Stimulated activated naive CD4-positive, alpha-beta T cell (primary cell): ENCODE data around the gene HNRNPLL.
"Not testable (repeated sequence)": the region's sequence is repeated elsewhere in the genome, so short reads cannot be mapped to it uniquely, and the experiment has no call there.

Source experiments
- DNase-seq, 6 experiments: peaks; one replicate each; lab custom pipeline; 2025; lab: John Stamatoyannopoulos, UW

The HNRNPLL gene

DNA sequence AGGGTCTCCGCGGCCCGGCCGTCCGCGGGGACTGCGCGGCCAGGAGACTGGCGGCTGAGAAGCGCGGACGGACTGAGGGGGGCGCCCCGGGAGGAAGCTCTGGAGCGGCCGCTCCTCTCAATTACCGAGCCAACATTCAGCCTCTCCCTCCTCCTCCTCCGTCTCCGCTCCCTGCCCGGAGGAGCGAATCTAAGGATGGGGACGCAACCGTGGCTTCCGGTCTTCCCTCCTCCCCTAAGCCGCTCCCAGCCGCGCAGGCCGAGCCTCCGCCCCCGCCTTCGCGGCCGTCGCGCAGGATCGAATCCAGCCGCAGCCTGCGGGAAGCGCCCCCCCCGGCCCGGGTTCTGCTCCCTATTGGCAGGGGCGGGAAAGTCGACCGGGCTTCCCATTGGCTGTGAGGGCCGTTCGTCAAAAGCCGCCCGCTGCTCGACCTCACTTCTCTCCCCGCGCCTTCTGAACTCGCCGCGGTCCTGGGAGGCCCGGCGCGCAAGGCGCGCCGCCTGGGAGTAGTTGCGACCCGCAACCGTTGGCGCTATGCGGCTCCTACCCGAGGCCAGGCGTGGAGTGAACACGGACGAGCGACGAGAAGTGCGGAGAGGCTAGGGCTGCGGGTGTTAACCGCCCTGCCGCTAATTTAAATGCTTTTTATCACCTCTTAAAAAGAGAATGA, at the start of gene HNRNPLL:
TSS of gene HNRNPLL (minus strand) at position 197 of the 670 bp plus-strand sequence. CDS start 302 bp downstream, outside the sequence.
- peak; percentile 84 to 94 (median 90) for DNase-seq

- DNase-seq: no peak
Measured at GRCh38 chr2:38650717-38651116, 48.0 kb upstream of the HNRNPLL start.

DNA sequence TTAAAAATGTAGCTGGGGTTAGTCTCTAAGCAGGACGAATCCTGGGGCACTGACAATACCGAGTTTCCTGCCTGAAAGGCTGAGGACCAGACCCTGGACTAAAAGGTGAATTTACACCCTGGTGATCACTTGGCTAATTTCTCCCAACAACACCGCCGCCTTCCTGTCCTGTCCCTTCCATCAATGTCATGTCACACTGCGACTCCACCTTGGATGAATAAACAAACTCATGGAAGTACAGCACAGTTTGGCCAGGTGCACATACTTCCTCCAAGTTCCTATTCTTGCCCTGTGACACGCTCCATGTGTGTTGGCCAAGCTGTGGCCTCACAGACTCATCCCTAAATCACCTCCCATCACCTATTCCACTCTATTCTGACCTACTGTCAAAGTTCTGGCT, 47.3 kb upstream of the HNRNPLL start:
- DNase-seq: no peak

GRCh38 chr2:38649176-38649728, 46.5 kb upstream of the HNRNPLL start:
- no peak for DNase-seq

GRCh38 chr2:38648107-38648761, 45.5 kb upstream of the HNRNPLL start:
- no peak for DNase-seq

GRCh38 chr2:38643683-38644511, 41.2 kb upstream of the HNRNPLL start:
- DNase-seq: peak in 3 of 6 experiments; percentile 30 to 53 (median 46)

- DNase-seq: no peak
Measured at GRCh38 chr2:38643021-38643671, 40.4 kb upstream of the HNRNPLL start.

DNA sequence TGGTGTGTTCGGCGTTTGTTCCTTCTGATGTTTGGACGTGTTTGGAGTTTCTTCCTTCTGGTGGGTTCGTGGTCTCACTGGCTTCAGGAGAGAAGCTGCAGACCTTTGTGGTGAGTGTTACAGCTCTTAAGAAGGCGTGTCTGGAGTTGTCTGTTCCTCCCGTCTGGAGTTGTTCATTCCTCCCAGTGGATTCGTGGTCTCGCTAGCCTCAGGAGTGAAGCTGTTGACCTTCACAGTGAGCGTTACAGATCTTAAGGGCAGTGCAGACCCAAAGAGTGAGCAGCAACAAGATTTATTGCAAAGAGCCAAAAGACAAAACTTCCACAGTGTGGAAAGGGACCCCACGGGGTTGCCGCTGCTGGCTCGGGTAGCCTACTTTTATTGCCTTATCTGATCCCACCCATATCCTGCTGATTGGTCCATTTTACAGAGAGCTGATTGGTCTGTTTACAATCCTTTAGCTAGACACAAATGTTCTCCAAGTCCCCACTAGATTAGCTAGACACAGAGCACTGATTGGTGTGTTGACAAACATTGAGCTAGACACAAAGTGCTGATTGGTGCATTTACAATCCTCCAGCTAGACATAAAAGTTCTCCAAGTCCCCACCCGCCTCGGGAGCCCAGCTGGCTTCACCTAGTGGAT, 39.8 kb upstream of the HNRNPLL start:
- DNase-seq: not testable (repeated sequence)

DNA sequence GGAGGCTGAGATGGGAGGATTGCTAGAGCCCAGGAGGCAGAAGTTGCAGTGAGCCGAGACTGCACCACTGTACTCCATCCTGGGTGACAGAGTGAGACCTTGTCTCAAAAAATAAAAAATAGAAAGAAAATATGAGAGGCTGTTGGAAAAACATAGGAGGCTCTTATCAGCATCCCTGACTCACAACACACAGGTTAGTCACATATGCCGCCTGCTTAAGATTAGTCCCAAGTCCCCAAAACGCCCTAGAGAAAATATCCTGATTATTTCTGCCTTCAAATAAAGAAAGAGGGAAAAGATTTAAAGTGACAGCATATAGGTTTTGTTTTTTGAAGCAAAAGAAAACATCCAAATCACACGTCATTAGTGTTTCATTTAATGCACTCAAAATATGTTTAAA, 33.3 kb upstream of the HNRNPLL start:
- no peak for DNase-seq

DNA sequence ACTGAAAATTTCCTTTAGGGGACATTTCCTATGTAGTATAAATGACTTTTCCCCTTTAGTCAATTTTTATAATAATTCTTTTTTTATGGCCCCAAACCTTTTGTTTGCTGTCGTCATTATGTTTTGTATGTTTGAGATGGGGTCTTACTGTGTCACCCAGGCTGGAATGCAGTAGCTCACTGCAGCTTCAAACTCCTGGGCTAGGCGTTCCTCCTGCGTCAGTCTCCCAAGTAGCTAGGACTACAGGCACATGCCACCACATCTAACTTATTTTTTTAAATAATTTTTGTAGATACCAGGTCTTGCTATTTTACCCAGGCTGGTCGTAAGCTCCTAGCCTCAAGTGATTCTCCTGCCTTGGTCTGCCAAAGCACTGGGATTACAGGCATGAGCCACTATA, 32.4 kb upstream of the HNRNPLL start:
- no peak for DNase-seq

GRCh38 chr2:38634684-38635083, 32.0 kb upstream of the HNRNPLL start:
- DNase-seq: no peak

DNA sequence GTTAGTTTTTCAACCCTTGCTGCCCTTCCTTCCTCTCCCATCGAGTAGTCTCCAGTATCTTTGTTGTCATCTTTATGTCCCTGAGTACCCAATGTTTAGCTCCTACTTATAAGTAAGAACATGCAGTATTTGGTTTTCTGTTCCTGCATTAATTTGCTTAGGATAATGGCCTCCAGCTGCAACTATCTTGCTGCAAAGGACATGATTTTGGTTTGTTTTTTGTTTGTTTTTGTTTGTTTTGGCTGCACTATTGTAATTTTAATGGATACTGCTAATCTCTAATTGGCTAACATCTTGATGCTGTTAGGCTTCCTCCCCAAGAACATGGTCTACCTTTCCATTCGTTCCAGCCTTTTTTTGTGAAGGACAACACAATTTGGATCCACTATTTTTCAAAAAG, 31.2 kb upstream of the HNRNPLL start:
- DNase-seq: no peak

DNA sequence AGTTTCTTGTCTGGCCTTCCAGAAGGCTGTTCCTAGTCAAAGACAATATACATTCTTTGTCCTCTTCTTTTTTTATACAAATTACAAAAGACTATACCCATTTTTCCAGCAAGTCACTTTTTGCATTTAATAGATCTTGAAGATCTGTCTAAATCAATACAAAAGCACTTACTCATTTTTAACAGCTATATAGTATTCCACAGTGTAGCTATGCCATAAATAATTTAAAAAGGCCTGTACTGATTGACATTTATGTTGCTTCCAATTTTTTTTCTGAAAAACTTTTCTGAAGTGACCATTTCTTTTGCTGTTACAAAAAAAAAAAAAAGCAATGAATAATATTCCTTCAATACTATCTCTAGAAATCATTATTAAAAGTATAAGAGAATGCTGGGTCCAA, 30.3 kb upstream of the HNRNPLL start:
- no peak for DNase-seq

DNA sequence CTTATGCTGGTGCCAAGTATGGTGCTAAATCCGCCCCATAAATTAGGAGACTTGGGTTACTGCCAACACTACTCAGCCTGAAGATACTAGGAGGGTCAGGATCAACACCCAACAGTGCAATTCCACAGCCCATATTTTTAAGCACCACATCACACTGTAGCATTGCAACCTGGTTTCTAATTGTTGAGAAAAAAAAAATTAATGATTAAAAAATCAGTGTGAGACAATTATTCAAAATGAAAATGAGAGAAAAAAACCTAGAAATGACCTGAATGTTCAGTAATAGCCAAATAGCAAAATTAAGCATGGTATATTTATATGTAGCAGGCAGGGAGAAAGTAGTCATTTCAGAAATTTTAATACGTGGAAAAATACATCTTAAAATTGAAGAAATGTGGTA, 29.2 kb upstream of the HNRNPLL start:
- no peak for DNase-seq

DNA sequence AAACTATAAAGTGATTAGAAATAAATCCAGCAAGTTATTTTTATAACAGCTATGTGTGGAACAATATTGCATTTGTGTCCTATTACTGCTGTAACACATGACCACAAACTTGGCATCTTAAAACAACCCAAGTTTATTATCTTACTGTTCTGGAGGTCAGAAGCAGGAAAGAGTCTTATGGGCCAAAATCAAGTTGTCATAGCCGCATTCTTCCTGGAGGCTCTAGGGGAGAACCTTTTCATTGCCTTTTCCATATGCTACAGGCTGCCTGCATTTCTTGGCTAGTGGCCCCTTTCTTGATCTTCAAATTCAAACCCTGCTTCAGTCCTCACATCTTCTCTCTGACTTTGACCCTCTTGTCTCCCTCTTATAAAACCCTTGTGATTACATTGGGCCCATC, 27.0 kb upstream of the HNRNPLL start:
- no peak for DNase-seq

DNA sequence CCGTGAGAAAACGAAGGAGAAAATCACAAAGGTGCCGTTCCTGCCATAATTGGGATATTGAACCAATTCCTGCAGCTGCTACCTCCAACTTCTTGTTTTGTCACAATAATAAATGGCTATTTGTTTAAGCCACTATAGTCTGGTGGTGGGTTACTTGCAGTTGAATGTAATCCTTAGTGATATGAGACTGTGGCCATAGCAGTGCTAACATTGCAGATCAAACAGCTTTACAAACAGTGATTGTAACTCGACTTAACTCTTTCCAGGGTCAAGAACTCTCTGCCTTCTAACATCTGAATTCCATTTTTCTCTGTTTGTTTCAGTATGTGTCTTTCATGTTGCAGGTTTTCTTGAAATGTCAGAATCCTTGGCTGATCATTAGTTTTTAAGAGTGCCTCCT, 24.7 kb upstream of the HNRNPLL start:
- DNase-seq: no peak

- peak in 3 of 6 experiments; percentile 14 to 43 (median 41) for DNase-seq
Measured at GRCh38 chr2:38626326-38627035, 23.8 kb upstream of the HNRNPLL start.

DNA sequence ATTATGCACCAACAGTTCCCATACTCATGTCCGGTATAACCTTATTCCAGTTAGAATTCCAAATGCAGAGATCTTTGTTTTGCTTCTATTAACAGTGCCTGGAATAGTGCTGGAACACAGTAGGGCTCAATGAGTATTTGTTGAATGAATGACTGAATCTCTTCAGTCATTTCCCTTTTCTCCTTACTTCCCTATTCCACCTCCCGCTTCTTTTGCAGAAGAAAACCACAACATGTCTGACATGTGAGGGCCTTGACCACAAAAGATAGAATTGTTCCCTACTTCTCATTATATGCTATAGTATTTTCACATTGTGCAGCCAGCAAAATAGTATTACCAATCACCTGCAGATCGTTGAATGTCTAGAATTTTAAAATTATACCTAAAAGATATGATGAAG, 19.5 kb upstream of the HNRNPLL start:
- DNase-seq: no peak

DNA sequence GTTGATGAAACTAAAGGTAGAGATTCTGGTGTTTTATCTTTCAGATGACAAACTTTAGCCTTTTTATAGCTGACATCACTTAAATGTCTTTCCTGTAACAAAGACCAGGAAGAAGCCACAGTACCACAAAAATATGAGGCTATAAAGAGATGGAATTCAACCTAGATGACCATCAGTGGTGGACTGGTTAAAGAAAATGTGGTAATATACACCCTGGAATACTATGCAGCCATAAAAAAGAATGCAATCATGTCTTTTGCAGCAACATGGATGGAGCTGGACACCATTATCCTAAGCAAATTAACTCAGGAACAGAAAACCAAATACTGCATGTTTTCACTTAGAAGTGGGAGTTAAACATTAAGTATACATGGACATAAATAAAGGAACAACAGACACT, 18.3 kb upstream of the HNRNPLL start:
- DNase-seq: no peak

DNA sequence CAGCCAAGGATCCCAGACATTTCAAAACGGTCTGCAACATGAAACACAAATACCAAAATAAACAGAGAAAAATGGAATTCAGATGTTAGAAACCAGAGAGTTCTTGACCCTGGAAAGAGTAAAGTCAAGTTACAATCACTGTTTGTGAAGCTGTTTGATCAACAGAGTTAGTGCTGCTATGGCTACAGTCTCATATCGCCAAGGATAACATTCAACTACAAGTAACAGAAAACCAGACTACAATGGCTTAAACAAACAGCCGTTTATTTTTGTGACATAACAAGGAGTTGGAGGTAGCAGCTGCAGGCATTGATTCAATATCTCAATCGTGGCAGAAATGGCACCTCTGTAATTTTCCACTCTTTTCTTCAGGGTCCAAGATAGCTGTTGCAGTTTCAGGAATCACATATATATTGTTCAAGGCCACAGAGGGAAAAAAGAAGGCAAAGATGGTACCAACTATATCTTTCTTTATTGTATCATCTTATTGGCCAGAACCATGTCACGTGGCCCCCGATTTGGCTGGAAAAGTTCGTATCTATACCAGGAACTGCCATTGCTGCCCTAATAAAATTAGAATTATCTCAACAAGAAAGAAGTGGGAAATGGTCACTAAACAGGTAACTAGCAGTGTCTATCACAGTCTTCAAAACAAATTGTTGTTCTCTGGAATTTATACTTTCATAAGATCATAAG, 17.7 kb upstream of the HNRNPLL start:
- no peak for DNase-seq
